ENCODE data around the gene TXNRD3. TPM values are rescaled to one million over a fixed set of nuclear protein-coding genes. Genes with fewer than 3 reads are reported as not detected.

The TXNRD3 gene
- total RNA-seq, 1 experiment from 2014 or later: 7.8 TPM

- H3K9me3 ChIP-seq (ENCODE audit: low read length): no peaks in the 10 kb centered on the region
- H3K4me2 ChIP-seq (ENCODE audit: low read length): no peak overlapping the region
- DNase-seq (no peak), ATAC-seq (no peak)
- intact Hi-C loops (cut with micrococcal nuclease): no loop called here
- H3K36me3 ChIP-seq (ENCODE audit: low read depth, low read length): no peaks in the 10 kb centered on the region
- no TSS peak for BruUV-seq (replicated peaks)
- CTCF ChIA-PET: no interaction called here
- no peak overlapping the region for H3K9ac ChIP-seq (ENCODE audit: low read length)
- TF ChIP-seq, protein P1, sequence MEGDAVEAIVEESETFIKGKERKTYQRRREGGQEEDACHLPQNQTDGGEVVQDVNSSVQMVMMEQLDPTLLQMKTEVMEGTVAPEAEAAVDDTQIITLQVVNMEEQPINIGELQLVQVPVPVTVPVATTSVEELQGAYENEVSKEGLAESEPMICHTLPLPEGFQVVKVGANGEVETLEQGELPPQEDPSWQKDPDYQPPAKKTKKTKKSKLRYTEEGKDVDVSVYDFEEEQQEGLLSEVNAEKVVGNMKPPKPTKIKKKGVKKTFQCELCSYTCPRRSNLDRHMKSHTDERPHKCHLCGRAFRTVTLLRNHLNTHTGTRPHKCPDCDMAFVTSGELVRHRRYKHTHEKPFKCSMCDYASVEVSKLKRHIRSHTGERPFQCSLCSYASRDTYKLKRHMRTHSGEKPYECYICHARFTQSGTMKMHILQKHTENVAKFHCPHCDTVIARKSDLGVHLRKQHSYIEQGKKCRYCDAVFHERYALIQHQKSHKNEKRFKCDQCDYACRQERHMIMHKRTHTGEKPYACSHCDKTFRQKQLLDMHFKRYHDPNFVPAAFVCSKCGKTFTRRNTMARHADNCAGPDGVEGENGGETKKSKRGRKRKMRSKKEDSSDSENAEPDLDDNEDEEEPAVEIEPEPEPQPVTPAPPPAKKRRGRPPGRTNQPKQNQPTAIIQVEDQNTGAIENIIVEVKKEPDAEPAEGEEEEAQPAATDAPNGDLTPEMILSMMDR (conservative IDR thresholded peaks at IDR 0.05; ENCODE audit: low read depth, low read length): no peak
- no peak for TF ChIP-seq EZH2 (IDR thresholded peaks at IDR 0.05; ENCODE audit: low read length, unreplicated experiment)
- no peak for TF ChIP-seq EZH2phosphoT487 (IDR thresholded peaks at IDR 0.05; ENCODE audit: borderline replicate concordance, low read length)
- no peak overlapping the region for H3K27ac ChIP-seq (ENCODE audit: low read length)
- POLR2A ChIA-PET (ENCODE audit: unreplicated experiment): no interaction called here
- H3K4me1 ChIP-seq (ENCODE audit: insufficient read depth, low read length): no peaks in the 10 kb centered on the region; the same call in 1 of the 2 replicates
- H3K4me3 ChIP-seq (ENCODE audit: low read length): no peak overlapping the region
- no peaks in the 10 kb centered on the region for H3K79me2 ChIP-seq (ENCODE audit: low read length)
- no peaks in the 10 kb centered on the region for H3K27me3 ChIP-seq (ENCODE audit: low read length)
- no peaks in the 10 kb centered on the region for H3K9me2 ChIP-seq (replicated peaks; ENCODE audit: low read length)
- H3F3A ChIP-seq (ENCODE audit: low read length, unreplicated experiment): no peaks in the 10 kb centered on the region
- no peak overlapping the region for H2AFZ ChIP-seq (ENCODE audit: low read length)
- no peaks in the 10 kb centered on the region for H4K20me1 ChIP-seq (ENCODE audit: low read length)
Observed at GRCh38 chr3:126683069-126683468, 28.1 kb upstream of the TXNRD3 start.

GRCh38 chr3:126682009-126682408 is 27.1 kb upstream of the TXNRD3 start:
- intact Hi-C loops (cut with micrococcal nuclease): no loop called here
- no TSS peak for BruUV-seq (replicated peaks)
- H3K27ac ChIP-seq (ENCODE audit: low read length): no peak overlapping the region

DNA sequence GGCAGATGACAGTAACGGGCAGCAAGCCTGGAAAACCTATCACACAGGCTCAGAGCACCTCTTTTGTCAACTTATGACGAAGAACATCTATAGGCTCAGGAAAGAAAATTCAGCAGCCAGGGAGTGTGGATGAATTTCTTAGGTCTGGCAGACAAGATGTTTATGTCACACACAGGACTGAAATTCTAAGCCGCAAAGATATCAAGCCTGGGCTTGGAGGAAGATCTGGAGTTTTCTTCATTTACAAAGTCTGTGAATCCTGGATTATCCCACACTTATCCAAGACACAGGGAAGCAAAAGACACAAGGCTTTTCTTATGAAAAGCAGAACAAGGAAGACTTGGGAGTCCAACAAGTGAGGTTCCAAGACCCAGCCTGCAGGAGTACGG is 25.7 kb upstream of the TXNRD3 start:
- no peaks in the 10 kb centered on the region for H3K27me3 ChIP-seq (ENCODE audit: low read length)
- ATAC-seq (no peak), DNase-seq (no peak)
- no peaks in the 10 kb centered on the region for H3K36me3 ChIP-seq (ENCODE audit: low read depth, low read length)
- no peak overlapping the region for H3K27ac ChIP-seq (ENCODE audit: low read length)
- H3K9me3 ChIP-seq (ENCODE audit: low read length): no peaks in the 10 kb centered on the region
- ChIA-PET CTCF (no interaction called here), POLR2A (ENCODE audit: unreplicated experiment) (no interaction called here)
- H3K9ac ChIP-seq (ENCODE audit: low read length): no peak overlapping the region
- TF ChIP-seq, protein P1 (conservative IDR thresholded peaks at IDR 0.05; ENCODE audit: low read depth, low read length): no peak
- TF ChIP-seq EZH2phosphoT487 (IDR thresholded peaks at IDR 0.05; ENCODE audit: borderline replicate concordance, low read length) (no peak), EZH2 (IDR thresholded peaks at IDR 0.05; ENCODE audit: low read length, unreplicated experiment) (no peak)
- BruUV-seq (replicated peaks): no TSS peak
- intact Hi-C loops (cut with micrococcal nuclease): no loop called here
- no peaks in the 10 kb centered on the region; the same call in 1 of the 2 replicates for H3K4me1 ChIP-seq (ENCODE audit: insufficient read depth, low read length)
- H3K4me3 ChIP-seq (ENCODE audit: low read length): no peak overlapping the region
- no peaks in the 10 kb centered on the region for H3F3A ChIP-seq (ENCODE audit: low read length, unreplicated experiment)
- H2AFZ ChIP-seq (ENCODE audit: low read length): no peak overlapping the region
- H3K79me2 ChIP-seq (ENCODE audit: low read length): no peaks in the 10 kb centered on the region
- no peaks in the 10 kb centered on the region for H3K9me2 ChIP-seq (replicated peaks; ENCODE audit: low read length)
- no peak overlapping the region for H3K4me2 ChIP-seq (ENCODE audit: low read length)
- H4K20me1 ChIP-seq (ENCODE audit: low read length): no peaks in the 10 kb centered on the region

More at GRCh38 chr3:126682009-126682408, 27.1 kb upstream of the TXNRD3 start:
- ChIA-PET CTCF (no interaction called here), POLR2A (ENCODE audit: unreplicated experiment) (no interaction called here)
- no peaks in the 10 kb centered on the region for H3F3A ChIP-seq (ENCODE audit: low read length, unreplicated experiment)
- H3K36me3 ChIP-seq (ENCODE audit: low read depth, low read length): no peaks in the 10 kb centered on the region
- no peak overlapping the region for H3K9ac ChIP-seq (ENCODE audit: low read length)
- TF ChIP-seq EZH2phosphoT487 (IDR thresholded peaks at IDR 0.05; ENCODE audit: borderline replicate concordance, low read length) (no peak), EZH2 (IDR thresholded peaks at IDR 0.05; ENCODE audit: low read length, unreplicated experiment) (no peak)
- TF ChIP-seq, protein P1 (conservative IDR thresholded peaks at IDR 0.05; ENCODE audit: low read depth, low read length): no peak
- no peak overlapping the region for H2AFZ ChIP-seq (ENCODE audit: low read length)
- DNase-seq (no peak), ATAC-seq (no peak)
- H4K20me1 ChIP-seq (ENCODE audit: low read length): no peaks in the 10 kb centered on the region
- no peaks in the 10 kb centered on the region; the same call in 1 of the 2 replicates for H3K4me1 ChIP-seq (ENCODE audit: insufficient read depth, low read length)
- no peak overlapping the region for H3K4me2 ChIP-seq (ENCODE audit: low read length)
- H3K9me2 ChIP-seq (replicated peaks; ENCODE audit: low read length): no peaks in the 10 kb centered on the region
- no peak overlapping the region for H3K4me3 ChIP-seq (ENCODE audit: low read length)
- no peaks in the 10 kb centered on the region for H3K79me2 ChIP-seq (ENCODE audit: low read length)
- no peaks in the 10 kb centered on the region for H3K9me3 ChIP-seq (ENCODE audit: low read length)
- H3K27me3 ChIP-seq (ENCODE audit: low read length): no peaks in the 10 kb centered on the region

Measured in PC-3 (cell line).